GM21723 (cell line): ENCODE measurements around the gene EYA2.

Experiments used
- ATAC-seq: cut with Tn5 transposase; IDR thresholded peaks from one replicate; pipeline ENCODE4 v1.9.1; 2021; ENCODE audit warnings: mild to moderate bottlenecking, moderate library complexity; ENCODE audit not compliant: unreplicated experiment

The EYA2 gene

DNA sequence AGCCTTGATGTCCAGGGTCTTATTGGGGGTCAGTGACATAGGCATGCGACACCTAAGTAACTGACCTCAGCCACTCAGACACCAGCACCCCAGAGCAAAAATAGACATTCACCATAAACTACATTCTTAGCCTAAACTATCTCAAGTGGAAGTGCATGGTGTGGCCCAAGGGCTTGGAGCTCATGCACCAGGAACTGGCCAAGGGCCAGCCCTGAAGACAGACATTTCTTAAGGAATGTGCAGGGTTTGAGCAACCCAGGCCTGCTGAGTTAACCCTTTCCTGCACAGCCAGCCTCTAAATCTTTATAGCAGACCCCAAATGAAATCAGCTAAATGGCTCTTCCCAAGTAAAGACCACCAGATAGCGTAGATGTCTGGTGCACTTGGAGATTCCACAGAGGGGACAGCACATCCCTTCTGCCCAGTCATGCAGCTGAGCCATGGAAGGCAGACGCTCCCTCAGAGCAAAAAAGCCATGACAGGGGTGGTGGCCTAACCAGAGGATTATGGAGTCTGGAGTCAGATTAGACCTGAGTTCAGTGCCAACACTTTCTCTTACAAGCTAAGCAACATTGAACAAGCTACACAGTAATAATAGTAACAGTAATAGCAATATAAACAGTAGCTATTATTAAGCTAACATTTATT lies 239.3 kb downstream of the EYA2 start:
- no peak for ATAC-seq

- ATAC-seq = no peak
Measured at GRCh38 chr20:47136782-47137181, 242.1 kb downstream of the EYA2 start.

GRCh38 chr20:47137231-47137870 lies 242.7 kb downstream of the EYA2 start:
- no peak for ATAC-seq

- no peak for ATAC-seq
Measured at GRCh38 chr20:47139934-47140535, 245.4 kb downstream of the EYA2 start.

DNA sequence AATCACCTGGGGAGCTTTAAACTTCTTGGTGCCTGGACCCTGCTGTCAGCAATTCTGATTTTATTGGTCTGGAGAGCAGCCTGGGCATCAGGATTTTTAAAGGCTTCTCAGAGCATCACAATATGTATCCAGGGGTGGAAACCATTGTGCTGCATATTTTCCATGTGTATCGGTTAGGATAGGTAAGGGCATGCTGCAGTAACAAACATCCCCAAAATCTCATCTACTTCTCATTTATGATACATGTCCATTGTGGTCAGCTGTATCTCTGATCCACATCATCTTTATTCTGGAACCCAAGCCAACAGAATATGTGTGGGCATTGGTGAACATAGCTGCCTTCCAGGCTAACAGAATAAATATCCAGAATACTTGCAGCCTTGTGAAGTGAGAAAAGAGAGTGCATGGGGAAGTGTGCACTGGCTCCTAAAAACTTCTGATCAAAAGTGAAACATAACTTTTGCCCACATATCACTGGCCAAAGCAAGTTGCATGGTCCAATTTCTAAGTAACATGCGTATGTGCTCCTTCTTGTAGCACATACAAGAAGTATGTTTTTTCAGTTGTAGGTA lies 246.8 kb downstream of the EYA2 start:
- ATAC-seq = no peak

DNA sequence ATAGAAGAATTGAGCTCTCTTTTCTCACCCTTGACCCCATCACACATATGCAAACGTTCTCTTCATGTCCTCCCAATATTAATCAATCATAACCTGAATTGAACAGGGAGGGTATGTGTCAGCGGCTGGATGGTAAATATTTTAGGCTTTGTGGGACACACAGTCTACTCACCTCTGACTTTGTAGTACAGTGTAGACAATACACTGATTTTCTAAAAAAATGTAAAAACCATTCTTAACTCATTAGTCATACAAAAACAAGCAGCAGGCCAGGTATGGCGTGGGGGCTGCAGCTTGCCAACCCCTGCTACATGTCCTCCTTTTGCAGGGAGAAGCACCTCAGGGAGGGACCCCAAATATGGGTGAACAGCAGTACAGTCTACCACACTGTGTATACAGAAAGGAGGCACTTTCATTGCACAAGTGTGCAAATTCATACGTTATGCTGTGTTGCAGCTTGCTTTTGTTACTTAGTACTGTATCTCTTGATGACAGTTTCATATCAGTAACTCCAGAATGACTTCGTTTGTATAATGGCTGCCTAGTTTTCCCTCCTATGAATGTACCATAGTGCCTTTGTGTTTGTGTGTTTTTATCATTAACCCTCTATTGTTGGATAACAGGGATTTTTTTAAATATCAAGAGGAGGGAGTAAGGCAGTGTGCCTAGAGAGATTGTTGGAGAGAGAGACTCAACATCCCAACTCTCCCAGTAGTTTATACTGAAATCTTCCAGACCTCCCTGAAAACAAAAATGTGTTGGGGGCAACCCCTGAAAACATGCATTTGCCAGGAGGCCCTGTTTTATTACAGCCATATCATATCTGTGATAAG lies 247.5 kb downstream of the EYA2 start:
- no peak for ATAC-seq

DNA sequence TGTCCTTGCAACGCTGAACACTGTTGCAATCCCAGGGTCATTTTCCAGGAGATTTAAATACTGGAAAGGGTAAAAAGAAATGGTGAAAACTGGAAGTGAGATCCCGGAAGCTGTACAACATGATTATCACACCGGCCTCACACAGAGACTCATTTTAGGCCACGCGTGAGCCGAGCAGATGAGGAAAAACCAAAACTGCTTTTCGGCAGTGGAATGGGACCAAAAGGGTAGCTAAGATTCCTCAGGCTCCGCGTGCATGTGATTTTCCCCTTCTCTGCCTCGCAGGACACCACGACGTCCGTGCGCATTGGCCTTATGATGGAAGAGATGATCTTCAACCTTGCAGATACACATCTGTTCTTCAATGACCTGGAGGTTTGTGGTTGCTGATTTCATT lies 248.1 kb downstream of the EYA2 start:
- no peak for ATAC-seq

DNA sequence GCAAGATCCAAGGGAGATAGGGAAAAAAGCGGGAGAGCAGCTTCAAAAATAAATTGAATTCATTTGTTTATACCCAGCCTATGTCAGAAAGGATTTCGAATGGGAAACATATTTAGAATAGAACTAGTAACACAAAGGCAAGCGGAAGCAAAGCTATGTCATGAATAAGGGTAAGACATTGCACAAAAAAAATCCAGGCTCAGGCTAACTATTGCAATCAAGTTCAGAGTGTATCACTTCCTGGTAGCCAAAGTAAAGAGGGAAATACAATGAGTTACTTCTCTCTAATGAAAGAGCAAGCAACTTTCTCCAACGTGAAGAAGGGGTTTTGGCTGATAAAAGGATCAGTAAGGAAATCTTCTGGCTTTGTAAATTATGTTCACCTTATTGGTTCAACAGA lies 249.0 kb downstream of the EYA2 start:
- no peak for ATAC-seq

- ATAC-seq = no peak
Measured at GRCh38 chr20:47144463-47144862, 249.8 kb downstream of the EYA2 start.

- ATAC-seq = no peak
Measured at GRCh38 chr20:47146686-47147085, 252.0 kb downstream of the EYA2 start.

- no peak for ATAC-seq
Measured at GRCh38 chr20:47148059-47148458, 253.4 kb downstream of the EYA2 start.

DNA sequence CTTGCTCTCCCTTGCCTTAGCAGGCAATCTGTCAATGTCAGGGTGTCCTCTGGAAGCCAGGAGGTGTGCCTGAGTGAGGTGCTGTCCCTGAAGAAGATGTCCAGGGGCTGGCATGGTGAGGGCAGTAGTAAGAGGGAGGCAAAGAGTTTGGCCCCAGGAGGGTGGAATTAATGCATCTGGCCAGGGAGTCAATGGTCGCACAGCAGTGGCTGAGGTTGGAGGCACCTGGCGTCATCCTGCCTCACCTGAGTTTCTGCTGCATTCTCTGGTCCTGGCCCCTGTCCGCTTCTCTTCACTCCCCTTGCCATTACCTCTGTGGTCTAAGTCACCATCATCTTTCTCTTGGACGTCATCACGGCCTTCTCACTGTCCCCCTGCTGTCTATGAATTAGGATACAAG lies 255.3 kb downstream of the EYA2 start:
- no peak for ATAC-seq

GRCh38 chr20:47150403-47151152 lies 255.9 kb downstream of the EYA2 start:
- ATAC-seq = no peak

GRCh38 chr20:47152068-47152467 lies 257.4 kb downstream of the EYA2 start:
- no peak for ATAC-seq

GRCh38 chr20:47154089-47154488 lies 259.4 kb downstream of the EYA2 start:
- no peak for ATAC-seq

DNA sequence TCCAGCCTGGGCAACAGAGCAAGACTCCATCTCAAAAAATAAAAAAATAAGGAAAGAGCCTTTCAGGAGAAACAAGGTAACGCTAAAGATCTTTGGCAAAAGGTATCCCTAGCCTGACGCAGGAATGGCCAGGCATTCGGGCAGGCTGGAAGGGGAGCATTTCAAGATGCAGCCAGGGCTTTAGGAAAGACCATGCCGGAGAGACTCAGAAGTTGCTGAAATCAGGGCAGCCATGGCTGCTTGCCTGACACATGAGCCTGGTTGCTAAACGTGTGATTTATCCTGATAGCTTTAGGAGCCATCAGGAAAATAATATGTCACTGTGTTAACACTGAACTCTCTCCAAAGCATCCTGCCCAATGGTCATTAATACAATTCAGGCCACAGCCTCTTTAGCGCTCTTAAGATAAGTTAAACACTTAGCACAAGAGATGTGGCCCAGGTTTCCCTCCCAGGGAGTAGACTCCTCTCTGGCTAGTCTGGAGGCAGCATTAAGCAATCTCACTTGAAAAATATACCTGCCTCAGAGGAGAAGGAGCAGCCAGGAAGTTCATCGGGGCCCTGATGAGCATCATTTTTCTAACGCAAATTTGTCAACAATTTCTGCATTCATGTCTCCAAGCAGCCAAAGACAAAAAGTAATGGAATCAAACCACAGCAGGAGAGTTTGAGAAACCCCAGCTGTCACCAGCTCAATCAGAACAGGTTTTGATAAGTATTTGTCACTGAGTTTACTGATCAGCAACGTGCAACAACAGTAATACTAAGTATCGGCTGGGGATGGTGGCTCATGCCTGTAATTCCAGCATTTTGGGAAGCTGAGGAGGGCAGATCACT lies 261.9 kb downstream of the EYA2 start:
- no peak for ATAC-seq

GRCh38 chr20:47159166-47159565 lies 264.5 kb downstream of the EYA2 start:
- no peak for ATAC-seq

DNA sequence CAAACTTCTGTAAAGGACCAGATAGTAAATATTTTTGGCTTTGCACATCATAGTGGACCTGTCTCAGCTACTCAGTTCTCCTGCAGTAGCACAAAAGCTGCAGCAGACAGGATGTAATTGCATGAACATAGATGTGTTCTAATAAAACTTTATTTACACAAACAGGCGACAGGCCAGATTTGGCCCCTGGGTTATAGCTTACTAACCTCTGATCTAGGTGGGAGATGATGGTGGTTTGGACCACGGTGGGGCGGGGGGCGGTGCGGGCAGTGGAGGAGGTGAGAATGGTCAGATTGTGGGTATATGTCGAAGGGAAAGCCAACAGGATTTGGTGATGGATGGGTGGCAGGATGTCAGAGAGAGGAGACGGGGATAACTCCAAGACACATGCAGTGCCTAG lies 265.6 kb downstream of the EYA2 start:
- no peak for ATAC-seq

DNA sequence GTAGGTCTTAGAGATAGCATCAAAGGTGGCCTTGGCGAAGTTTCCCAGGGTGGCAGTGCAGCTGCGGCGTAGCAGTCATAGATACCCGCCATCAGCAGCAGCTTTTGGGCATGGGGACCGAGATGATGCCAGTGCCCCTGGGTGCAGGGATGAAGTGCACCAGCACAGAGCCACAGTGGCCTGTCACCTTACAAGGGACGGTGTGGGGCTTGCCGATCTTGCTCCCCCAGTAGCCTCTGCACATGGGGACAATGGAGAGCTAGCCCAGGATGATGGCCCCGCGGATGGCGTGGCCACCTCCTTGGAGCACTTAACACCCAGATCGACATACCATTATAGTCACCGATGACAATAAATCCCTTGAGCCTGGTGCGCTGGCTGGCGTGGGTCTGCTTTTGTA lies 266.3 kb downstream of the EYA2 start:
- ATAC-seq = no peak

GRCh38 chr20:47161411-47161810 lies 266.8 kb downstream of the EYA2 start:
- ATAC-seq = no peak
